HEK293 (cell line): Measurements from ENCODE around the gene DGKH.

Experiments
- CTCF ChIA-PET: fragments of 350-600 bp; formaldehyde crosslinking; extraction: SDS; loops from one replicate; lab custom pipeline; 2021; ENCODE audit warnings: antibody characterized with exemption; lab: Yijun Ruan, JAX
- POLR2A ChIA-PET: fragments of 300-600 bp; formaldehyde crosslinking; extraction: SDS; loops from one replicate; lab custom pipeline; 2020; ENCODE audit warnings: antibody characterized with exemption, inconsistent platforms; lab: Yijun Ruan, JAX
- H3K27ac ChIP-seq: fragments of 200-500 bp; sonication (Bioruptor generic); 2 replicates; pipeline ENCODE4 v1.5.1; 2014; ENCODE audit warnings: low read depth, low read length, control low read depth, inconsistent platforms; ENCODE audit errors: extremely low read depth
- H3K36me3 ChIP-seq, 2 experiments: fragments of 200-500 bp in 1 of 2; sonication (Bioruptor generic) in 1 of 2; 1 replicate in 1 of 2; 2 replicates in 1 of 2; pipeline ENCODE4 v1.5.1; 2014 to 2017; ENCODE audit warnings: inconsistent platforms in 2 of 2, low read length in 2 of 2; ENCODE audit not compliant: control insufficient read depth in 2 of 2, insufficient read depth in 1 of 2
- H3K4me1 ChIP-seq: fragments of 200-500 bp; sonication (Bioruptor generic); 2 replicates; pipeline ENCODE4 v1.5.1; 2014; ENCODE audit warnings: mild to moderate bottlenecking, low read length, inconsistent platforms; ENCODE audit not compliant: control insufficient read depth, insufficient read depth
- H3K4me3 ChIP-seq: 2 replicates; pipeline ENCODE4 v1.5.1; 2011; ENCODE audit warnings: low read depth, mild to moderate bottlenecking, control low read depth, low read length, moderate library complexity
- H3K9me3 ChIP-seq: fragments of 200-500 bp; sonication (Bioruptor generic); 2 replicates; pipeline ENCODE4 v1.5.1; 2014; ENCODE audit warnings: low read depth, low read length, inconsistent platforms; ENCODE audit not compliant: control insufficient read depth, insufficient read depth
- EGR2 ChIP-seq: fragments of 450-650 bp; formaldehyde crosslinking; IDR thresholded peaks from 2 replicates; pipeline ENCODE4 v1.5.1; 2016; ENCODE audit warnings: low read depth, missing biosample characterization, missing genetic modification characterization
- IKZF3 ChIP-seq: fragments of 450-650 bp; IDR thresholded peaks from 2 replicates; pipeline ENCODE4 v1.5.0; 2018; ENCODE audit warnings: missing biosample characterization, mild to moderate bottlenecking, missing genetic modification characterization, moderate library complexity
- OSR2 ChIP-seq: fragments of 450-650 bp; formaldehyde crosslinking; IDR thresholded peaks from 2 replicates; pipeline ENCODE4 v1.5.1; 2016; ENCODE audit warnings: missing biosample characterization, missing genetic modification characterization
- SALL2 ChIP-seq: fragments of 450-650 bp; formaldehyde crosslinking; IDR thresholded peaks from 2 replicates; pipeline ENCODE4 v1.5.0; 2017; ENCODE audit warnings: missing biosample characterization, mild to moderate bottlenecking, missing genetic modification characterization, borderline replicate concordance
- ZBTB7A ChIP-seq: fragments of 450-650 bp; formaldehyde crosslinking; IDR thresholded peaks from 2 replicates; pipeline ENCODE4 v1.5.1; 2016; ENCODE audit warnings: low read depth, missing biosample characterization, missing genetic modification characterization
- ZFHX2 ChIP-seq: fragments of 450-650 bp; formaldehyde crosslinking; conservative IDR thresholded peaks from 2 replicates; pipeline ENCODE4 v1.5.1; 2016; ENCODE audit warnings: missing biosample characterization, missing genetic modification characterization
- ZFP3 ChIP-seq: fragments of 450-650 bp; formaldehyde crosslinking; IDR thresholded peaks from 2 replicates; pipeline ENCODE4 v1.5.1; 2016; ENCODE audit warnings: low read depth, missing biosample characterization, missing genetic modification characterization
- ZFP37 ChIP-seq: fragments of 450-650 bp; formaldehyde crosslinking; IDR thresholded peaks from 2 replicates; pipeline ENCODE4 v1.5.1; 2016; ENCODE audit warnings: missing biosample characterization, missing genetic modification characterization
- ZIC2 ChIP-seq: fragments of 450-650 bp; formaldehyde crosslinking; IDR thresholded peaks from 2 replicates; pipeline ENCODE4 v1.5.1; 2016; ENCODE audit warnings: missing biosample characterization, missing genetic modification characterization
- ZNF211 ChIP-seq: fragments of 450-650 bp; formaldehyde crosslinking; IDR thresholded peaks from 2 replicates; pipeline ENCODE4 v1.5.1; 2016; ENCODE audit warnings: low read depth, missing biosample characterization, missing genetic modification characterization
- ZNF354C ChIP-seq: fragments of 450-650 bp; formaldehyde crosslinking; IDR thresholded peaks from 2 replicates; pipeline ENCODE4 v1.5.1; 2016; ENCODE audit warnings: missing biosample characterization, missing genetic modification characterization, low read depth, borderline replicate concordance
- ZNF404 ChIP-seq: fragments of 450-650 bp; formaldehyde crosslinking; IDR thresholded peaks from 2 replicates; pipeline ENCODE4 v1.5.1; 2017; ENCODE audit warnings: missing biosample characterization, missing genetic modification characterization
- ZNF416 ChIP-seq: fragments of 450-650 bp; formaldehyde crosslinking; IDR thresholded peaks from 2 replicates; pipeline ENCODE4 v1.5.1; 2016; ENCODE audit warnings: missing biosample characterization, missing genetic modification characterization
- ZNF423 ChIP-seq: fragments of 450-650 bp; formaldehyde crosslinking; IDR thresholded peaks from 2 replicates; pipeline ENCODE4 v1.5.1; 2016; ENCODE audit warnings: missing biosample characterization, missing genetic modification characterization
- ZNF426 ChIP-seq: fragments of 450-650 bp; formaldehyde crosslinking; IDR thresholded peaks from 2 replicates; pipeline ENCODE4 v1.5.1; 2017; ENCODE audit warnings: missing biosample characterization, missing genetic modification characterization, mild to moderate bottlenecking, inconsistent platforms, moderate library complexity
- ZNF514 ChIP-seq: fragments of 450-650 bp; formaldehyde crosslinking; IDR thresholded peaks from 2 replicates; pipeline ENCODE4 v1.5.1; 2016; ENCODE audit warnings: missing biosample characterization, missing genetic modification characterization
- ZNF624 ChIP-seq: fragments of 450-650 bp; formaldehyde crosslinking; IDR thresholded peaks from 2 replicates; pipeline ENCODE4 v1.5.1; 2017; ENCODE audit warnings: missing biosample characterization, missing genetic modification characterization
- ZNF629 ChIP-seq: fragments of 450-650 bp; formaldehyde crosslinking; IDR thresholded peaks from 2 replicates; pipeline ENCODE4 v1.5.1; 2017; ENCODE audit warnings: missing biosample characterization, missing genetic modification characterization
- ZNF639 ChIP-seq: fragments of 450-650 bp; formaldehyde crosslinking; IDR thresholded peaks from 2 replicates; pipeline ENCODE4 v1.5.1; 2016; ENCODE audit warnings: missing biosample characterization, missing genetic modification characterization
- ZNF654 ChIP-seq: fragments of 450-650 bp; formaldehyde crosslinking; IDR thresholded peaks from 2 replicates; pipeline ENCODE4 v1.5.1; 2016; ENCODE audit warnings: low read depth, missing biosample characterization, missing genetic modification characterization
- ZNF76 ChIP-seq: fragments of 450-650 bp; formaldehyde crosslinking; IDR thresholded peaks from 2 replicates; pipeline ENCODE4; 2016; ENCODE audit warnings: low read depth, missing biosample characterization, missing genetic modification characterization, borderline replicate concordance
- TF ChIP-seq, protein P1 (sequence below): sonication (generic); formaldehyde crosslinking; IDR thresholded peaks from 2 replicates; pipeline ENCODE4 v1.8.1; 2022; ENCODE audit warnings: mild to moderate bottlenecking, moderate library complexity, missing genetic modification reagents
- TF ChIP-seq, protein P2 (sequence below): fragments of 450-650 bp; formaldehyde crosslinking; IDR thresholded peaks from 2 replicates; pipeline ENCODE4 v1.5.1; 2016; ENCODE audit warnings: missing biosample characterization, missing genetic modification characterization

The DGKH gene

GRCh38 chr13:42129033-42129432 is 80.6 kb downstream of the DGKH start:
- CTCF ChIA-PET: no interaction called here
- 0 out of 2 replicates have a peak, but pooled peaks cover 4% of the 10 kb centered on the region for H3K4me1 ChIP-seq
- no peak for TF ChIP-seq ZIC2 (tag by site-specific recombination)
- no peak for TF ChIP-seq ZNF654 (tag by site-specific recombination)
- no peak for TF ChIP-seq ZNF639
- TF ChIP-seq, protein P1, sequence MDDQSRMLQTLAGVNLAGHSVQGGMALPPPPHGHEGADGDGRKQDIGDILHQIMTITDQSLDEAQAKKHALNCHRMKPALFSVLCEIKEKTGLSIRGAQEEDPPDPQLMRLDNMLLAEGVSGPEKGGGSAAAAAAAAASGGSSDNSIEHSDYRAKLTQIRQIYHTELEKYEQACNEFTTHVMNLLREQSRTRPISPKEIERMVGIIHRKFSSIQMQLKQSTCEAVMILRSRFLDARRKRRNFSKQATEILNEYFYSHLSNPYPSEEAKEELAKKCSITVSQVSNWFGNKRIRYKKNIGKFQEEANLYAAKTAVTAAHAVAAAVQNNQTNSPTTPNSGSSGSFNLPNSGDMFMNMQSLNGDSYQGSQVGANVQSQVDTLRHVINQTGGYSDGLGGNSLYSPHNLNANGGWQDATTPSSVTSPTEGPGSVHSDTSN: no peak
- no peak for TF ChIP-seq ZNF629
- no peak for TF ChIP-seq ZNF354C (tag by site-specific recombination)
- TF ChIP-seq ZBTB7A: no peak
- no peak for TF ChIP-seq OSR2 (tag by site-specific recombination)
- TF ChIP-seq ZNF426: no peak
- TF ChIP-seq ZNF416 (tag by site-specific recombination): no peak
- TF ChIP-seq ZNF76 (tag by site-specific recombination): no peak
- no peak for TF ChIP-seq ZFP3 (tag by site-specific recombination)
- no peak for TF ChIP-seq ZFP37
- H3K36me3 ChIP-seq: peaks cover 0 to 18% of the 10 kb centered on the region in 2 experiments; a peak in 2 of 3 replicates
- no peak overlapping the region for H3K27ac ChIP-seq
- H3K9me3 ChIP-seq: no peaks in the 10 kb centered on the region
- no peak overlapping the region for H3K4me3 ChIP-seq
- POLR2A ChIA-PET: no interaction called here

GRCh38 chr13:42136518-42136917 is 88.1 kb downstream of the DGKH start:
- no peaks in the 10 kb centered on the region for H3K9me3 ChIP-seq
- POLR2A ChIA-PET: interaction anchor here (1.2 kb wide), 1 partner anchor 1075 kb away, joined by 3 read pairs; the partner anchor contains the start of gene WBP4
- no peaks in the 10 kb centered on the region for H3K4me1 ChIP-seq
- H3K36me3 ChIP-seq: no peaks in the 10 kb centered on the region; a peak in 1 of 3 replicates
- no peak overlapping the region for H3K27ac ChIP-seq
- CTCF ChIA-PET: no interaction called here
- no peak overlapping the region for H3K4me3 ChIP-seq
- peak; percentile 66 for TF ChIP-seq ZFHX2
- no peak for TF ChIP-seq IKZF3 (tag by site-specific recombination)
- no peak for TF ChIP-seq ZNF514 (tag by site-specific recombination)
- TF ChIP-seq ZNF211 (tag by site-specific recombination): no peak
- no peak for TF ChIP-seq ZNF404 (tag by site-specific recombination)
- TF ChIP-seq SALL2 (tag by site-specific recombination): no peak
- no peak for TF ChIP-seq ZNF624 (tag by site-specific recombination)
- TF ChIP-seq, protein P2, sequence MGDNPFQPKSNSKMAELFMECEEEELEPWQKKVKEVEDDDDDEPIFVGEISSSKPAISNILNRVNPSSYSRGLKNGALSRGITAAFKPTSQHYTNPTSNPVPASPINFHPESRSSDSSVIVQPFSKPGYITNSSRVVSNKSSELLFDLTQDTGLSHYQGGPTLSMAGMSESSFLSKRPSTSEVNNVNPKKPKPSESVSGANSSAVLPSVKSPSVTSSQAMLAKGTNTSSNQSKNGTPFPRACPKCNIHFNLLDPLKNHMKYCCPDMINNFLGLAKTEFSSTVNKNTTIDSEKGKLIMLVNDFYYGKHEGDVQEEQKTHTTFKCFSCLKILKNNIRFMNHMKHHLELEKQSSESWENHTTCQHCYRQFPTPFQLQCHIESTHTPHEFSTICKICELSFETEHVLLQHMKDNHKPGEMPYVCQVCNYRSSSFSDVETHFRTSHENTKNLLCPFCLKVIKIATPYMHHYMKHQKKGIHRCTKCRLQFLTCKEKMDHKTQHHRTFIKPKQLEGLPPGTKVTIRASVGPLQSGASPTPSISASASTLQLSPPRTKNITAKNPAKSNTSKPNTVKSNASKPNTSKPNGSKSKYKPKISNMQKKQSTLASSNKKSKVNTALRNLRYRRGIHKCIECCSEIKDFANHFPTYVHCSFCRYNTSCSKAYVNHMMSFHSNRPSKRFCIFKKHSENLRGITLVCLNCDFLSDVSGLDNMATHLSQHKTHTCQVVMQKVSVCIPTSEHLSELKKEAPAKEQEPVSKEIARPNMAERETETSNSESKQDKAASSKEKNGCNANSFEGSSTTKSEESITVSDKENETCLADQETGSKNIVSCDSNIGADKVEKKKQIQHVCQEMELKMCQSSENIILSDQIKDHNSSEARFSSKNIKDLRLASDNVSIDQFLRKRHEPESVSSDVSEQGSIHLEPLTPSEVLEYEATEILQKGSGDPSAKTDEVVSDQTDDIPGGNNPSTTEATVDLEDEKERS: no peak
- peak; percentile 73 for TF ChIP-seq EGR2
- TF ChIP-seq ZNF423: no peak
- TF ChIP-seq, all 188 proteins: peak for 2
